HG03571 (cell line): ENCODE results near the gene THRB.

Source experiments
- ATAC-seq: cut with Tn5 transposase; IDR thresholded peaks from one replicate; pipeline ENCODE4 v1.9.1; 2021; ENCODE audit not compliant: unreplicated experiment

THRB gene

GRCh38 chr3:24157106-24157505, 337.5 kb downstream of the THRB start:
- no peak for ATAC-seq

- no peak for ATAC-seq
Observed at GRCh38 chr3:24156466-24156865, 338.2 kb downstream of the THRB start.

GRCh38 chr3:24155276-24155675, 339.4 kb downstream of the THRB start:
- ATAC-seq = no peak

GRCh38 chr3:24154781-24155180, 339.9 kb downstream of the THRB start:
- ATAC-seq = no peak

- ATAC-seq = peak; percentile 54
Observed at GRCh38 chr3:24154013-24154695, 340.5 kb downstream of the THRB start.

- ATAC-seq = no peak
Observed at GRCh38 chr3:24151594-24151993, 343.1 kb downstream of the THRB start.

- no peak for ATAC-seq
Observed at GRCh38 chr3:24149032-24149431, 345.6 kb downstream of the THRB start.

DNA sequence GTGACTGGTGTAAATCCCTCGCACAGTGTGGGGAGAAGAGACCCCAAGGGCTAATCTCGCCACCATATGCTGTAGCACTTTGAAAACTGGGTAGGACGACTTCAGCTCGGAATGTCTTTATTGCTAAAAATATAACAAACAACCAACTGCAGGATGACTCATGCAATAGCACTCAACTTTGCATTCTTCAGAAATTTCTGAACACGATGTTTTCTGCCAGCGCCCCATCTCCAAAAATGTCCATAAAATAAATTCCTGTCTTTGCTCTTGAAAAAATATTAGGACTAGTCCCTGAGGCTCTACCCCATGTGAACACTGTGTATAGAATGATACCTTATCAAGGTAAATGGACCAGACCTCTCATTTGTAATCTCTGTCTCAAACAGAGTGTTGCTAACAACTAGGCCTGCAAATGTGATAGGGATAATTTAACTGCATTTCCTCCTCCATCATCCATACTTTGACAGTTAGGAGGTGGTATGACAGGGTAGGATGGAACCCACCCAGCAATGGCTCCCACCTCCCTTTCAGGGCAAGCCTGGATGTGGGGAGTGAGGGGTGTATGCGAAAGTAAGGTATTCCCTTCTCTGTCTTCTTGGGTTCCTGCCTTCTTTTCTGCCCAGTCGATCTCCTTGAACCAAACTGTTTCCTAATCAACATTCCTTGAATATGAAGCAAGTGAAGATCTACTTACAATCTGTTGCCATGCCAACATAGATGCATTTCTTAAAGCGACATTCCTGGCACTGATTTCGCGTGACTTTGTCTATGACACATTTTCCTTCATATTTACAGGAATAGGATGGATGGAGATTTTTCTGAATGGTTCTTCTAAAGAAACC, 348.4 kb downstream of the THRB start:
- no peak for ATAC-seq

- no peak for ATAC-seq
Observed at GRCh38 chr3:24145481-24145880, 349.2 kb downstream of the THRB start.

- no peak for ATAC-seq
Observed at GRCh38 chr3:24142127-24142526, 352.5 kb downstream of the THRB start.

GRCh38 chr3:24141548-24141947, 353.1 kb downstream of the THRB start:
- ATAC-seq = no peak

GRCh38 chr3:24139463-24140412, 354.9 kb downstream of the THRB start:
- ATAC-seq = no peak

DNA sequence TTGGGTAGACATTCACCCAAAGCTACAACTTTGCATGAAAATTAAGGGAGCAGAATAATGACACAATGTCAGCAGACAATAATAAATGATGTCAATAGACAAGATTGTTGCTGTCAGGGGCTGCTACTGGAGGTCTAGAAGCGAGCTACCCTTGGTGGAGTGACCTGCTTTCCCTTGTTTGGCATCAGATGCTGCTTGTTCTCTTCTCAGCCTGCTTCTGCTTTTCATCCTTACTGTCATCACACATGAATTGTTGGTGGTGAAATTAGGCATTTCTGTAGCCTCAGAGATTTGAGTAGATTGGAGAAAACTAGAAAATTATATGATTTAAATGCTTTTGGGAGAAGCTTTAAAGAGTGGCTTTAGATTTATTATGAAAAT, 355.8 kb downstream of the THRB start:
- ATAC-seq = no peak

GRCh38 chr3:24137958-24138875, 356.4 kb downstream of the THRB start:
- no peak for ATAC-seq

DNA sequence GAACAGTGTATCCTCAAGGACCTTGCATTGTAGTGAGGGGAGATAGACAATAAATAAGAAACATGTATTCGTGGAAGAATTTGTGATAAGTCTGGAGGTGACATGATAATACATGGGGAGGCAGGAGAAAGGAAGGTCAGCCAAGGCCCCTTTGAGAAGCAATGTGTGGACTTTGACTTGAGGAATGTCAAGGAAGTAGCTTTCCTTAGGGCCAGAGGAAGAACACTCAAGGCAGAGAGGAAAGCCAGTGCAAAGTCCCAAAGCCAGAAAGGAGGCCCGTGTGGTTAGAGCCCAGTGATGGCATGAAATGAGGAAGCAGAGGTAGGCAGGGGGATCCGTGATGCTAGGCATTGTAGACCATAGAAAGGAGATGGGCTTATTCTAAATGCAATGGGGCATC, 357.3 kb downstream of the THRB start:
- no peak for ATAC-seq

GRCh38 chr3:24136624-24137310, 357.9 kb downstream of the THRB start:
- ATAC-seq = no peak

DNA sequence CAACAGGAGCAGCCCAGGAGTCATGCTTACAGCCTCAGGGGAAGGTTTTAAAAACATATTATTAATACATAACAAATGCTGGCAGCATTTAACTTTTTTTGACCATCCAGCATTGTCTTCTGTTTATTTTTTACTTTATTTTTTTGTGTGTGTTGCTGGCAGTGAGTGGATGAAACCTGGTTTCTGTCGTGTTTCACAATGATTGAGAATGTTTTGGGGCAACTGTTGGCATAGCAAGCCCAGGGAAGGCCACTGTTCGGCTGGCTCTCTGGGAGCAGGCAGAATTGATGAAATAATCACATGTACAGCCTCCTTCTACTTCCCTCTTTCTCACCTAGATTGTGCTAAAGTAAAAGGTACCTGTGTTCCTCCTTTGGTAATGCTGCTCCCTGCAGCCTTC, 359.4 kb downstream of the THRB start:
- ATAC-seq = no peak

DNA sequence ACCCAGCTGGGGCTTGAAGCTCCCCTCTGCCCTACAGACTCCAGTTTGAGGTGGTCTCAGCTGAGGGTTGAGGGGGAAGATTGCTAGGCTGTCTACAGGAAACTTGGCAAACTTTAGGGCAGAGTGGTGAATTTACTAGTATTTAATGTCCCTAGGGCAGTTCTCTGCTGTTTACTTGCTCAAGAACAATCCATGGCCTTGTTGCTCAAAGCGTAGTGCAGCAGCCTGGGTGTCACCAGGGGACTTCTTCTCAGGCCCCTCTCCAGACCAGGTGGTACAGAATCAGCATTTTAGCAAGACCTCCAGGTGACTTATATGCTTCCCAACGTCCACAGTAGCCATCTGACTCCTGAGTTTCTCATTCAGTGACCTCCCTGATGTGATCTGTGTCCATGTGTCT, 360.7 kb downstream of the THRB start:
- no peak for ATAC-seq

DNA sequence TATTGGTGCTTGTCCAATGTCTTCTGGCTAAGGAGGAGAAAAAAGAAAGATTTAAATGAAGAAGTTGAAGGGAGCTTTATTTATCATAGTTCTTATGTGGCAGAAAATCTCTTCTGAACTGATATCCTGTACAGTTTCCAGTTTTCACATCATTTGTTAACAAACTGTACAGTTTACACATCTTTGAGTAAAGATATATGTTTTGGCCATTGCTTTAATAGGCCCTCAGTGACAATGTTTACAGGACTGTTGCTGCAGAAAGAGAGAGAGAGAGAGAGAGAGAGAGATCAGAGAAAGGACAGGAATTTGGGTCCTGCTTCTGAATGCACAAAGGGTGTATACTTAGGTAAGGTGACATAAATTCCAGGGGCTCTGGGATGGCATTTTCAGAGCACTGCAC, 361.2 kb downstream of the THRB start:
- ATAC-seq = no peak

DNA sequence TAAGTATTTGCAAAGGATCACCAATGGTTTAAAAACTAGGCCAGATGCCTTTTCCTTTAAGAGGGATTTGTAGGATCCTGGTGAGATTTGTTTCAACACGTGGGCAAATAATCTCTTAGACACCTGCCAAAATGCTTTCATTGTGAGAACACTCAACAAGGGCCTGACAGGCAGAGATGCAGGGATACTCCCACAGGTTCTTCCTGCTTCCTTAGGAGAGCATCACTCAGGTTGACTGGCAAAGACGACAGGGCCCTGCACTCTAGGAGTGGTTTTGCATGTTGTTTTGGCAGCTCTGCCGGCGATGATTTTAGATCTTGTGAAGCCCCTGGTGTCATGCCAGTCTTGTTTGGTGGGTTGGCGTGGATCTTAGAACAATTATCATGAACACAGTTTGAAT, 365.1 kb downstream of the THRB start:
- ATAC-seq = no peak
